Mesenchymal stem cell (in vitro differentiated cells and primary cell): ENCODE data around the gene PSPC1.
"Not testable (repeated sequence)": the region's sequence is repeated elsewhere in the genome, so short reads cannot be mapped to it uniquely, and the experiment has no call there.

Experiments used
- DNase-seq: peaks from one replicate; pipeline ENCODE4 v3.0.0-alpha.2; 2013
- H2AFZ ChIP-seq: one replicate; pipeline ENCODE4 v1.6.1; 2013; ENCODE audit warnings: low read depth, mild to moderate bottlenecking, control low read depth, inconsistent platforms, low read length, moderate library complexity
- H2AK5ac ChIP-seq: 2 replicates; pipeline ENCODE4 v1.6.1; 2013; ENCODE audit warnings: low read length, moderate library complexity, mild to moderate bottlenecking, inconsistent platforms; ENCODE audit not compliant: severe bottlenecking
- H2BK120ac ChIP-seq: one replicate; pipeline ENCODE4 v1.6.1; 2013; ENCODE audit warnings: low read depth, mild to moderate bottlenecking, inconsistent platforms, low read length, moderate library complexity
- H2BK12ac ChIP-seq, 2 experiments: one replicate each; pipeline ENCODE4 v1.6.1; 2013; ENCODE audit warnings: inconsistent platforms in 2 of 2, low read length in 2 of 2, mild to moderate bottlenecking in 2 of 2, moderate library complexity in 2 of 2, control low read depth in 1 of 2
- H2BK15ac ChIP-seq: one replicate; pipeline ENCODE4 v1.6.1; 2013; ENCODE audit warnings: mild to moderate bottlenecking, low read depth, inconsistent platforms; ENCODE audit not compliant: poor library complexity, severe bottlenecking
- H2BK5ac ChIP-seq: 2 replicates; pipeline ENCODE4 v1.6.1; 2013; ENCODE audit warnings: low read depth, mild to moderate bottlenecking, low read length, control low read depth, inconsistent platforms; ENCODE audit not compliant: poor library complexity, severe bottlenecking
- H3K14ac ChIP-seq, 2 experiments: one replicate each; pipeline ENCODE4 v1.6.1; 2013; ENCODE audit warnings: inconsistent platforms in 2 of 2, low read length in 2 of 2, control low read depth in 1 of 2, mild to moderate bottlenecking in 1 of 2, moderate library complexity in 1 of 2
- H3K18ac ChIP-seq, 2 experiments: one replicate each; pipeline ENCODE4 v1.6.1; 2013; ENCODE audit warnings: inconsistent platforms in 2 of 2, low read length in 2 of 2, control low read depth in 1 of 2, low read depth in 1 of 2, mild to moderate bottlenecking in 1 of 2
- H3K23ac ChIP-seq, 2 experiments: one replicate each; pipeline ENCODE4 v1.6.1; 2013; ENCODE audit warnings: inconsistent platforms in 2 of 2, low read length in 2 of 2, mild to moderate bottlenecking in 2 of 2, moderate library complexity in 2 of 2, control low read depth in 1 of 2
- H3K27ac ChIP-seq: 2 replicates; pipeline ENCODE4 v1.5.1; 2013; ENCODE audit warnings: mild to moderate bottlenecking, moderate library complexity, low read length, control low read depth, inconsistent platforms; ENCODE audit not compliant: poor library complexity, severe bottlenecking
- H3K27me3 ChIP-seq, 2 experiments: 2 replicates each; pipeline versions ENCODE4 v1.6.1 to v1.7.0; 2013; ENCODE audit warnings: low read length in 2 of 2, mild to moderate bottlenecking in 2 of 2, moderate library complexity in 2 of 2, control low read depth in 1 of 2, inconsistent platforms in 1 of 2; ENCODE audit not compliant: control insufficient read depth in 1 of 2, insufficient read depth in 1 of 2
- H3K36me3 ChIP-seq, 2 experiments: 2 replicates each; pipeline versions ENCODE4 v1.6.1 to v1.7.0; 2013; ENCODE audit warnings: low read length in 2 of 2, control low read depth in 1 of 2, inconsistent platforms in 1 of 2, low read depth in 1 of 2, mild to moderate bottlenecking in 1 of 2; ENCODE audit not compliant: insufficient read depth in 2 of 2, control insufficient read depth in 1 of 2
- H3K4ac ChIP-seq, 2 experiments: one replicate each; pipeline ENCODE4 v1.6.1; 2013; ENCODE audit warnings: inconsistent platforms in 2 of 2, low read length in 2 of 2, mild to moderate bottlenecking in 2 of 2, moderate library complexity in 2 of 2, control low read depth in 1 of 2, low read depth in 1 of 2
- H3K4me1 ChIP-seq: 2 replicates; pipeline ENCODE4 v1.6.1; 2013; ENCODE audit warnings: low read depth, low read length, control low read depth; ENCODE audit not compliant: control insufficient read depth, insufficient read depth
- H3K4me2 ChIP-seq: 2 replicates; pipeline ENCODE4 v1.6.1; 2013; ENCODE audit warnings: low read length, mild to moderate bottlenecking, inconsistent platforms; ENCODE audit not compliant: poor library complexity, severe bottlenecking
- H3K4me3 ChIP-seq, 2 experiments: 2 replicates each; pipeline versions ENCODE4 v1.5.1 to v1.7.0; 2013; ENCODE audit warnings: low read length in 2 of 2, mild to moderate bottlenecking in 2 of 2, control low read depth in 1 of 2, low read depth in 1 of 2; ENCODE audit not compliant: insufficient read depth in 1 of 2
- H3K79me1 ChIP-seq: replicated peaks from 2 replicates; pipeline ENCODE4 v1.6.1; 2013; ENCODE audit warnings: mild to moderate bottlenecking, control low read depth, low read length, inconsistent platforms; ENCODE audit not compliant: poor library complexity, severe bottlenecking
- H3K9ac ChIP-seq: 2 replicates; pipeline ENCODE4 v1.7.0; 2013; ENCODE audit warnings: mild to moderate bottlenecking, low read length, moderate library complexity
- H3K9me3 ChIP-seq: 2 replicates; pipeline ENCODE4 v1.7.0; 2013; ENCODE audit warnings: mild to moderate bottlenecking, low read length; ENCODE audit not compliant: control insufficient read depth
- H4K8ac ChIP-seq: one replicate; pipeline ENCODE4 v1.6.1; 2013; ENCODE audit warnings: inconsistent platforms, mild to moderate bottlenecking, low read length, moderate library complexity
- H4K91ac ChIP-seq: one replicate; pipeline ENCODE4 v1.6.1; 2013; ENCODE audit warnings: mild to moderate bottlenecking, low read length, inconsistent platforms
- WGBS: methylation state at CpG from one replicate; pipeline ENCODE4 v1.1.7; 2013; ENCODE audit warnings: mixed read lengths; 5-methylcytosine and 5-hydroxymethylcytosine counted together

Gene PSPC1

GRCh38 chr13:19791953-19792537, 9.3 kb upstream of the PSPC1 start:
- Histone ChIP-seq H2AK5ac (no peak overlapping the region), H2BK120ac (no peak overlapping the region), H3K4me3 (no peak overlapping the region), H4K91ac (no peak overlapping the region), H3K27ac (no peak overlapping the region), H3K14ac (no peak overlapping the region), H2BK5ac (no peak overlapping the region), H3K4me2 (no peak overlapping the region), H3K23ac (no peak overlapping the region), H3K9ac (no peak overlapping the region), H3K9me3 (no peaks in the 10 kb centered on the region), H3K18ac (peak overlapping the region in 1 of 2 experiments; percentile 21), H2AFZ (no peak overlapping the region), H3K79me1 (no peaks in the 10 kb centered on the region), H3K27me3 (no peaks in the 10 kb centered on the region), H2BK12ac (no peak overlapping the region), H2BK15ac (no peak overlapping the region), H4K8ac (no peak overlapping the region), H3K36me3 (no peaks in the 10 kb centered on the region), H3K4me1 (peaks cover 1% of the 10 kb centered on the region), H3K4ac (no peak overlapping the region)
- no peak for DNase-seq
- WGBS: 91% methylated on average over 7 of the region's 7 CpGs

- H3K79me1 ChIP-seq: no peaks in the 10 kb centered on the region
Measured at GRCh38 chr13:19782049-19782726, 557 bp downstream of the PSPC1 start.

GRCh38 chr13:19781526-19781925, 1.2 kb downstream of the PSPC1 start:
- H3K27ac ChIP-seq: peak overlapping the region; percentile 96
- DNase-seq: peak; percentile 9
- peak overlapping the region; percentile 95 for H3K9ac ChIP-seq
- no peaks in the 10 kb centered on the region for H3K79me1 ChIP-seq
- H3K14ac ChIP-seq: no peak overlapping the region
- peaks cover 3% of the 10 kb centered on the region for H3K4me1 ChIP-seq
- no peak overlapping the region for H2AFZ ChIP-seq
- peaks cover 0 to 13% of the 10 kb centered on the region in 2 experiments for H3K36me3 ChIP-seq
- WGBS: 21% methylated on average over 4 of the region's 9 CpGs
- H2AK5ac ChIP-seq: peak overlapping the region; percentile 35
- H3K4ac ChIP-seq: no peak overlapping the region
- no peaks in the 10 kb centered on the region for H3K9me3 ChIP-seq
- H2BK120ac ChIP-seq: no peak overlapping the region
- peak overlapping the region; percentile 93 to 99 for H3K4me3 ChIP-seq
- no peak overlapping the region for H4K8ac ChIP-seq
- H3K23ac ChIP-seq: no peak overlapping the region
- H2BK5ac ChIP-seq: no peak overlapping the region
- H4K91ac ChIP-seq: no peak overlapping the region
- peak overlapping the region in 1 of 2 experiments; percentile 50 for H3K18ac ChIP-seq
- H3K27me3 ChIP-seq: no peaks in the 10 kb centered on the region
- no peak overlapping the region for H2BK12ac ChIP-seq
- peak overlapping the region; percentile 63 for H3K4me2 ChIP-seq
- H2BK15ac ChIP-seq: no peak overlapping the region

More at GRCh38 chr13:19782049-19782726, 557 bp downstream of the PSPC1 start:
- Histone ChIP-seq H3K23ac (peak overlapping the region in 1 of 2 experiments; percentile 61), H3K4me1 (peaks cover 3% of the 10 kb centered on the region), H3K14ac (peak overlapping the region; percentile 95 to 98), H2AFZ (no peak overlapping the region), H3K9ac (peak overlapping the region; percentile 95), H3K27me3 (no peaks in the 10 kb centered on the region), H2AK5ac (peak overlapping the region; percentile 35), H2BK5ac (peak overlapping the region; percentile 31), H3K4me2 (peak overlapping the region; percentile 63), H3K27ac (peak overlapping the region; percentile 96), H3K36me3 (peaks cover 0 to 9% of the 10 kb centered on the region in 2 experiments), H2BK12ac (peak overlapping the region in 1 of 2 experiments; percentile 40), H4K8ac (peak overlapping the region; percentile 82), H4K91ac (peak overlapping the region; percentile 92), H2BK120ac (peak overlapping the region; percentile 92), H3K4me3 (peak overlapping the region; percentile 93 to 99), H3K4ac (peak overlapping the region; percentile 46 to 96), H3K9me3 (no peaks in the 10 kb centered on the region), H2BK15ac (peak overlapping the region; percentile 29), H3K18ac (peak overlapping the region; percentile 50 to 90)
- WGBS: under 1% methylated on average over 71 of the region's 77 CpGs
- peak; percentile 70 for DNase-seq

- peaks cover 0 to 18% of the 10 kb centered on the region in 2 experiments for H3K36me3 ChIP-seq
- WGBS: 96% methylated on average over 18 of the region's 22 CpGs
- not testable (repeated sequence) for H2BK15ac ChIP-seq, H4K91ac ChIP-seq, H2BK12ac ChIP-seq, H3K9me3 ChIP-seq, H3K27ac ChIP-seq, H3K79me1 ChIP-seq, H2AK5ac ChIP-seq, H2AFZ ChIP-seq, H3K14ac ChIP-seq, H2BK120ac ChIP-seq, H2BK5ac ChIP-seq, DNase-seq, H3K27me3 ChIP-seq, H3K4me1 ChIP-seq, H3K4ac ChIP-seq, H3K18ac ChIP-seq, H3K23ac ChIP-seq
- peak overlapping the region; percentile 37 to 99 for H3K4me3 ChIP-seq
- peak overlapping the region; percentile 28 for H4K8ac ChIP-seq
- H3K4me2 ChIP-seq: peak overlapping the region; percentile 65
- peak overlapping the region; percentile 95 for H3K9ac ChIP-seq
Measured at GRCh38 chr13:19780753-19781418, 1.9 kb downstream of the PSPC1 start.
